ENCODE results near the gene PTPN7.

The PTPN7 gene

DNA sequence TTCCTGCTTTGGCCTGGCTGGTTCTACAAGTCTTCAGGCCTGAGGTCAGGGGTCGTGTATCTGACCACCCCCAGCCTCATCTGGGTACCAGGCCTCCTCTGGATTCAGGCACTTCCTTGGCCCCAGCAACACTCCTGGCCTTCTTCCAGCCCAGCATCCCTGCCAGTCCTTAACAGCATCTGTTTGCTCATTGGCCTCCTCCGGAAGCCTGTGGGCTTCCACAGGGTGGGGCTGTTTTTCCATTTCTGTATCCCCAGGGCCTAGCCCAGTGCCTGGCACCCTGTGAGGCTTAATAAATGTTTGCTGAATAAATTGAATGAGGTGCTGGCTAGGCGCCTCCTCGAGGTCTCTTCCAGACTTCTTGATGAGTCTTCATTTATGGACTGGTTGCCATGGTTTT lies 59.2 kb downstream of the PTPN7 start:
- Histone ChIP-seq H3K4me3 (ENCODE audit: insufficient read depth, low read length, poor library complexity, severe bottlenecking) (no peak overlapping the region), H3F3A (ENCODE audit: insufficient read depth) (no peaks in the 10 kb centered on the region), H3K36me3 (ENCODE audit: low read length) (no peaks in the 10 kb centered on the region), H4K20me1 (ENCODE audit: low read depth, low read length) (no peaks in the 10 kb centered on the region), H2AFZ (ENCODE audit: low read depth, low read length, severe bottlenecking) (no peak overlapping the region), H3K79me2 (ENCODE audit: insufficient read depth, low read length) (no peaks in the 10 kb centered on the region), H3K9me2 (replicated peaks; ENCODE audit: insufficient read depth, low read length) (no peaks in the 10 kb centered on the region), H3K9ac (ENCODE audit: low read length) (no peak overlapping the region), H3K9me3 (ENCODE audit: insufficient read depth, low read length) (no peaks in the 10 kb centered on the region), H3K4me2 (ENCODE audit: low read depth, low read length, poor library complexity, severe bottlenecking) (no peak overlapping the region), H3K27ac (ENCODE audit: low read depth, low read length) (no peak overlapping the region), H3K27me3 (ENCODE audit: low read length) (no peaks in the 10 kb centered on the region)
- TF ChIP-seq EZH2phosphoT487 (conservative IDR thresholded peaks at IDR 0.05; ENCODE audit: low read length), result no peak
- TF ChIP-seq, protein P1, sequence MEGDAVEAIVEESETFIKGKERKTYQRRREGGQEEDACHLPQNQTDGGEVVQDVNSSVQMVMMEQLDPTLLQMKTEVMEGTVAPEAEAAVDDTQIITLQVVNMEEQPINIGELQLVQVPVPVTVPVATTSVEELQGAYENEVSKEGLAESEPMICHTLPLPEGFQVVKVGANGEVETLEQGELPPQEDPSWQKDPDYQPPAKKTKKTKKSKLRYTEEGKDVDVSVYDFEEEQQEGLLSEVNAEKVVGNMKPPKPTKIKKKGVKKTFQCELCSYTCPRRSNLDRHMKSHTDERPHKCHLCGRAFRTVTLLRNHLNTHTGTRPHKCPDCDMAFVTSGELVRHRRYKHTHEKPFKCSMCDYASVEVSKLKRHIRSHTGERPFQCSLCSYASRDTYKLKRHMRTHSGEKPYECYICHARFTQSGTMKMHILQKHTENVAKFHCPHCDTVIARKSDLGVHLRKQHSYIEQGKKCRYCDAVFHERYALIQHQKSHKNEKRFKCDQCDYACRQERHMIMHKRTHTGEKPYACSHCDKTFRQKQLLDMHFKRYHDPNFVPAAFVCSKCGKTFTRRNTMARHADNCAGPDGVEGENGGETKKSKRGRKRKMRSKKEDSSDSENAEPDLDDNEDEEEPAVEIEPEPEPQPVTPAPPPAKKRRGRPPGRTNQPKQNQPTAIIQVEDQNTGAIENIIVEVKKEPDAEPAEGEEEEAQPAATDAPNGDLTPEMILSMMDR (IDR thresholded peaks at IDR 0.05; ENCODE audit: insufficient read depth, low read length, poor library complexity, severe bottlenecking), result no peak
